Loucy (cell line): ENCODE results near the gene C16orf74.

Experiments used
- H2AFZ ChIP-seq: fragments of 200-600 bp; sonication (generic); 2 replicates; pipeline ENCODE4 v1.6.0; 2016; ENCODE audit warnings: antibody characterized with exemption, mild to moderate bottlenecking, low read length, moderate library complexity
- H3F3A ChIP-seq: fragments of 200-600 bp; 2 replicates; pipeline ENCODE4 v1.6.0; 2016; ENCODE audit warnings: antibody characterized with exemption, low read depth, mild to moderate bottlenecking
- H3K27me3 ChIP-seq: fragments of 200-600 bp; sonication (generic); 2 replicates; pipeline ENCODE4 v1.6.1; 2014; ENCODE audit warnings: low read length, mild to moderate bottlenecking; ENCODE audit not compliant: insufficient read depth, poor library complexity, severe bottlenecking
- H3K36me3 ChIP-seq: fragments of 200-600 bp; sonication (generic); 2 replicates; pipeline ENCODE4 v1.6.1; 2016; ENCODE audit warnings: low read length; ENCODE audit not compliant: insufficient read depth
- H3K4me1 ChIP-seq: fragments of 200-600 bp; sonication (generic); 2 replicates; pipeline ENCODE4 v1.5.1; 2014; ENCODE audit warnings: low read length, mild to moderate bottlenecking; ENCODE audit not compliant: insufficient read depth, poor library complexity, severe bottlenecking
- H3K4me2 ChIP-seq: fragments of 200-600 bp; sonication (generic); 2 replicates; pipeline ENCODE4 v1.6.0; 2014; ENCODE audit warnings: antibody characterized with exemption, low read length, low read depth, mild to moderate bottlenecking; ENCODE audit not compliant: poor library complexity, severe bottlenecking
- H3K4me3 ChIP-seq: fragments of 200-600 bp; sonication (generic); 2 replicates; pipeline ENCODE4 v1.5.1; 2014; ENCODE audit warnings: low read length, mild to moderate bottlenecking, mixed read lengths; ENCODE audit not compliant: poor library complexity, severe bottlenecking
- H3K79me2 ChIP-seq: fragments of 200-600 bp; sonication (generic); 2 replicates; pipeline ENCODE4 v1.6.1; 2014; ENCODE audit warnings: low read length; ENCODE audit not compliant: insufficient read depth
- H3K9ac ChIP-seq: fragments of 200-600 bp; sonication (generic); 2 replicates; pipeline ENCODE4 v1.6.0; 2014; ENCODE audit warnings: mild to moderate bottlenecking, low read depth, low read length, moderate library complexity; ENCODE audit not compliant: poor library complexity, severe bottlenecking
- H3K9me2 ChIP-seq: fragments of 200-600 bp; sonication (generic); replicated peaks from 2 replicates; pipeline ENCODE4 v1.6.1; 2016; ENCODE audit warnings: low read depth, low read length, mixed read lengths
- H3K9me3 ChIP-seq: fragments of 200-600 bp; sonication (generic); 2 replicates; pipeline ENCODE4 v1.6.1; 2014; ENCODE audit warnings: mild to moderate bottlenecking, antibody characterized with exemption, low read length, low read depth; ENCODE audit not compliant: insufficient read depth
- H4K20me1 ChIP-seq: fragments of 200-600 bp; sonication (generic); 2 replicates; pipeline ENCODE4 v1.6.0; 2014; ENCODE audit warnings: antibody characterized with exemption, low read length, mild to moderate bottlenecking; ENCODE audit not compliant: insufficient read depth, poor library complexity, severe bottlenecking
- EZH2phosphoT487 ChIP-seq: fragments of 200-600 bp; IDR thresholded peaks from 2 replicates; pipeline ENCODE4 v1.6.1; 2018; ENCODE audit warnings: antibody characterized with exemption, mild to moderate bottlenecking, moderate library complexity, borderline replicate concordance
- TF ChIP-seq, protein P1 (sequence below): fragments of 200-600 bp; sonication (generic); conservative IDR thresholded peaks from 2 replicates; pipeline ENCODE4 v1.5.1; 2014; ENCODE audit warnings: mild to moderate bottlenecking, antibody characterized with exemption, low read length

Gene C16orf74

GRCh38 chr16:85716022-85716679 is 34.7 kb downstream of the C16orf74 start:
- Histone ChIP-seq H3K4me2 (peak overlapping the region; percentile 52), H3K4me1 (peaks cover 15% of the 10 kb centered on the region), H3K9me2 (no peaks in the 10 kb centered on the region), H3K79me2 (no peaks in the 10 kb centered on the region), H3K4me3 (peak overlapping the region; percentile 13), H3K9me3 (no peaks in the 10 kb centered on the region), H3K36me3 (no peaks in the 10 kb centered on the region), H2AFZ (no peak overlapping the region; the same call in 1 of the 2 replicates), H4K20me1 (no peaks in the 10 kb centered on the region), H3K9ac (no peak overlapping the region), H3F3A (no peaks in the 10 kb centered on the region), H3K27me3 (no peaks in the 10 kb centered on the region)
- TF ChIP-seq, protein P1, sequence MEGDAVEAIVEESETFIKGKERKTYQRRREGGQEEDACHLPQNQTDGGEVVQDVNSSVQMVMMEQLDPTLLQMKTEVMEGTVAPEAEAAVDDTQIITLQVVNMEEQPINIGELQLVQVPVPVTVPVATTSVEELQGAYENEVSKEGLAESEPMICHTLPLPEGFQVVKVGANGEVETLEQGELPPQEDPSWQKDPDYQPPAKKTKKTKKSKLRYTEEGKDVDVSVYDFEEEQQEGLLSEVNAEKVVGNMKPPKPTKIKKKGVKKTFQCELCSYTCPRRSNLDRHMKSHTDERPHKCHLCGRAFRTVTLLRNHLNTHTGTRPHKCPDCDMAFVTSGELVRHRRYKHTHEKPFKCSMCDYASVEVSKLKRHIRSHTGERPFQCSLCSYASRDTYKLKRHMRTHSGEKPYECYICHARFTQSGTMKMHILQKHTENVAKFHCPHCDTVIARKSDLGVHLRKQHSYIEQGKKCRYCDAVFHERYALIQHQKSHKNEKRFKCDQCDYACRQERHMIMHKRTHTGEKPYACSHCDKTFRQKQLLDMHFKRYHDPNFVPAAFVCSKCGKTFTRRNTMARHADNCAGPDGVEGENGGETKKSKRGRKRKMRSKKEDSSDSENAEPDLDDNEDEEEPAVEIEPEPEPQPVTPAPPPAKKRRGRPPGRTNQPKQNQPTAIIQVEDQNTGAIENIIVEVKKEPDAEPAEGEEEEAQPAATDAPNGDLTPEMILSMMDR: no peak
- TF ChIP-seq EZH2phosphoT487: no peak

- Histone ChIP-seq H3K27me3 (no peaks in the 10 kb centered on the region), H3F3A (no peaks in the 10 kb centered on the region), H2AFZ (peak overlapping the region; percentile 68), H3K79me2 (no peaks in the 10 kb centered on the region), H3K9me2 (no peaks in the 10 kb centered on the region), H3K4me2 (peak overlapping the region; percentile 52), H3K9ac (no peak overlapping the region), H3K4me3 (peak overlapping the region; percentile 13), H3K36me3 (no peaks in the 10 kb centered on the region), H4K20me1 (no peaks in the 10 kb centered on the region), H3K9me3 (no peaks in the 10 kb centered on the region), H3K4me1 (peaks cover 15% of the 10 kb centered on the region)
- no peak for TF ChIP-seq EZH2phosphoT487
- TF ChIP-seq, protein P1: no peak
These were observed 35.5 kb downstream of the C16orf74 start for GRCh38 chr16:85715169-85716021.

- peaks cover 15% of the 10 kb centered on the region for H3K4me1 ChIP-seq
- H3K4me3 ChIP-seq: no peak overlapping the region
- no peak overlapping the region for H3K4me2 ChIP-seq
- no peaks in the 10 kb centered on the region for H3K9me3 ChIP-seq
- no peaks in the 10 kb centered on the region for H4K20me1 ChIP-seq
- H3K79me2 ChIP-seq: no peaks in the 10 kb centered on the region
- TF ChIP-seq EZH2phosphoT487: no peak
- TF ChIP-seq, protein P1: no peak
- no peaks in the 10 kb centered on the region for H3F3A ChIP-seq
- H2AFZ ChIP-seq: no peak overlapping the region
- H3K36me3 ChIP-seq: no peaks in the 10 kb centered on the region
- no peaks in the 10 kb centered on the region for H3K27me3 ChIP-seq
- H3K9ac ChIP-seq: no peak overlapping the region
- H3K9me2 ChIP-seq: no peaks in the 10 kb centered on the region
These were observed 38.1 kb downstream of the C16orf74 start for GRCh38 chr16:85712801-85713200.
